CD4-positive, alpha-beta memory T cell (primary cell): ENCODE data around the gene NOVA1. TPM values are rescaled to one million over a fixed set of nuclear protein-coding genes. Genes with fewer than 3 reads are reported as not detected.

Experiments used
- CTCF ChIA-PET: fragments of 350-600 bp; sonication (Branson Sonifier 250); formaldehyde crosslinking; loops from one replicate; lab custom pipeline; 2021; ENCODE audit warnings: inconsistent platforms; ENCODE audit not compliant: partially characterized antibody; lab: Charles Lee
- POLR2A ChIA-PET: fragments of 350-600 bp; sonication (Branson Sonifier 250); formaldehyde crosslinking; loops from one replicate; lab custom pipeline; 2021; ENCODE audit not compliant: partially characterized antibody; lab: Charles Lee
- DNase-seq, 5 donors: peaks; one replicate each; pipeline versions ENCODE4 v3.0.0 to v3.0.0-alpha.2; 2020 to 2022; ENCODE audit warnings: mixed read lengths in 1 of 5
- H3K27ac ChIP-seq: one replicate; pipeline ENCODE4 v1.7.0; 2013; ENCODE audit warnings: low read depth, low read length
- H3K27me3 ChIP-seq: 2 replicates; pipeline ENCODE4 v1.7.0; 2013; ENCODE audit warnings: mild to moderate bottlenecking, low read length, moderate library complexity; ENCODE audit not compliant: insufficient read depth
- H3K36me3 ChIP-seq: 2 replicates; pipeline ENCODE4 v1.7.0; 2013; ENCODE audit warnings: mild to moderate bottlenecking, low read length, moderate library complexity; ENCODE audit not compliant: insufficient read depth
- H3K4me1 ChIP-seq: 2 replicates; pipeline ENCODE4 v1.7.0; 2013; ENCODE audit warnings: mild to moderate bottlenecking, low read length, moderate library complexity; ENCODE audit not compliant: insufficient read depth
- H3K4me3 ChIP-seq, 2 donors: one replicate each; pipeline ENCODE4 v1.7.0; 2013; ENCODE audit warnings: low read length in 2 of 2, mild to moderate bottlenecking in 1 of 2
- H3K9me3 ChIP-seq, 2 donors: one replicate each; pipeline ENCODE4 v1.7.0; 2013; ENCODE audit warnings: low read length in 2 of 2, control low read depth in 1 of 2; ENCODE audit not compliant: control insufficient read depth in 1 of 2
- H3K27ac Mint-ChIP-seq, 7 donors: one replicate each; pipeline ENCODE4 v1.8.0; 2020 to 2021; ENCODE audit warnings: mixed read lengths in 7 of 7, mild to moderate bottlenecking in 6 of 7, inconsistent platforms in 3 of 7, moderate library complexity in 3 of 7
- H3K27me3 Mint-ChIP-seq, 2 donors: one replicate each; pipeline ENCODE4 v1.8.0; 2020 to 2021; ENCODE audit warnings: mixed read lengths in 2 of 2
- H3K36me3 Mint-ChIP-seq, 2 donors: one replicate each; pipeline ENCODE4 v1.8.0; 2020 to 2021; ENCODE audit warnings: mixed read lengths in 2 of 2, inconsistent platforms in 1 of 2, mild to moderate bottlenecking in 1 of 2
- H3K4me1 Mint-ChIP-seq, 4 donors: one replicate each; pipeline ENCODE4 v1.8.0; 2020 to 2021; ENCODE audit warnings: mixed read lengths in 4 of 4, mild to moderate bottlenecking in 1 of 4
- H3K4me3 Mint-ChIP-seq, 8 donors: one replicate each; pipeline ENCODE4 v1.8.0; 2020 to 2021; ENCODE audit warnings: mixed read lengths in 8 of 8, mild to moderate bottlenecking in 7 of 8, moderate library complexity in 6 of 8, inconsistent platforms in 3 of 8
- H3K9me3 Mint-ChIP-seq, 8 donors: one replicate each; pipeline ENCODE4 v1.8.0; 2020 to 2021; ENCODE audit warnings: mixed read lengths in 8 of 8, mild to moderate bottlenecking in 5 of 8, inconsistent platforms in 3 of 8, moderate library complexity in 1 of 8
- intact Hi-C: fragments of 100-400 bp; cut with micrococcal nuclease; formaldehyde crosslinking; loops from one replicate; pipeline ENCODE4 v1.15.1; 2023
- polyA plus RNA-seq, 2 donors: library from polyadenylated mRNA; unstranded; fragments of 300-500 nt; fragmentation: Illumina TruSeq; gene quantifications; one replicate each; pipeline ENCODE4 v1.2.3, GENCODE V29; 2021
- total RNA-seq, 2 experiments: library from RNA; stranded (reverse); gene quantifications; one replicate each; pipeline ENCODE4 v1.2.3, GENCODE V29; 2021

The NOVA1 gene
- total and polyA plus RNA-seq, 4 experiments from 2014 or later, result not detected

DNA sequence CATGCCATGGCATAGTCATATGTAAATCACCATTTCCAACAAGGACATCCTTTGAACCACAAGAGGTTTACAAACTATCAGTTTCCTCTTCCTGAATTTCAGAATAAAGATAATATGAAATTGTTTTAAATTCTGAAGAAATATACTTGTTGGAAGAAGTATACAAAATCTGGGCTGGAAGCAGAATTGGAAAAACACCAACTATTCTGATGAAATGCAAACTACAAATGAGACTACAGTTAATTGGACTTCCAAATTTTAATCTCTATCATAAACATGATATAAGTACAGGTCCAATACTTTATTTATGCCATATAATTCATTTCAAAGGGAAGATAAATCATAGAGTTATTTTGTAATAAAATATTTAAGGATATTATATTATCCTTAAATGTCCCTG is 80.1 kb downstream of the NOVA1 start:
- intact Hi-C loops, result no loop called here
- CTCF ChIA-PET, result no interaction called here
- Mint-ChIP-seq H3K9me3 (peaks cover 0 to 16% (median 3%) of the 10 kb centered on the region in 8 donors), H3K27ac (no peak overlapping the region), H3K36me3 (no peaks in the 10 kb centered on the region), H3K4me1 (no peaks in the 10 kb centered on the region), H3K27me3 (no peaks in the 10 kb centered on the region), H3K4me3 (no peak overlapping the region)
- Histone ChIP-seq H3K27me3 (no peaks in the 10 kb centered on the region), H3K4me1 (no peaks in the 10 kb centered on the region), H3K27ac (no peak overlapping the region), H3K36me3 (no peaks in the 10 kb centered on the region), H3K9me3 (no peaks in the 10 kb centered on the region), H3K4me3 (no peak overlapping the region)
- no peak for DNase-seq
- POLR2A ChIA-PET, result no interaction called here

DNA sequence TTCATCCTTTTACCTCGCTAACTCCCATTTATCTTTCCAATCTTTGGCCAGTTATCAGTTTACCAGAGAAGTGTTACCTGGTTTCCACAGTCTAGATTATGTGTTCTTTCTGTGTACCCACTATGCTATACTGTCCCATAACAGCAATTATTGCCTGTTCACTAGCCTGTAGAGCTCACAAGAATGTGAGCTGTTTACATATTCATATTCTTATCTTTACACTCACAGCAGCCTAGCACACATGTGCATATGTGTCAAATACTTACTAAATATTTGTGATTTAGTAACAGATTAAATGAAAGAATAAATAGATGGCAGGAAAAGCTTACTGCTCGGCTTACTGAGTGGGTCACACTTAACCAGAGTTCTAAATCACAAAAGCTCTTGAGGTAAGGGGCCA is 97.8 kb downstream of the NOVA1 start:
- no peaks in the 10 kb centered on the region for H3K4me1 ChIP-seq
- Mint-ChIP-seq H3K27ac (no peak overlapping the region), H3K9me3 (peaks cover 0 to 23% (median 11%) of the 10 kb centered on the region in 8 donors), H3K36me3 (no peaks in the 10 kb centered on the region), H3K27me3 (no peaks in the 10 kb centered on the region), H3K4me3 (no peak overlapping the region), H3K4me1 (no peaks in the 10 kb centered on the region)
- ChIA-PET POLR2A (no interaction called here), CTCF (no interaction called here)
- no peak for DNase-seq
- peaks cover 0 to 3% of the 10 kb centered on the region in 2 donors for H3K9me3 ChIP-seq
- no peaks in the 10 kb centered on the region for H3K36me3 ChIP-seq
- intact Hi-C loops, result no loop called here
- no peak overlapping the region for H3K4me3 ChIP-seq
- no peak overlapping the region for H3K27ac ChIP-seq
- no peaks in the 10 kb centered on the region for H3K27me3 ChIP-seq

DNA sequence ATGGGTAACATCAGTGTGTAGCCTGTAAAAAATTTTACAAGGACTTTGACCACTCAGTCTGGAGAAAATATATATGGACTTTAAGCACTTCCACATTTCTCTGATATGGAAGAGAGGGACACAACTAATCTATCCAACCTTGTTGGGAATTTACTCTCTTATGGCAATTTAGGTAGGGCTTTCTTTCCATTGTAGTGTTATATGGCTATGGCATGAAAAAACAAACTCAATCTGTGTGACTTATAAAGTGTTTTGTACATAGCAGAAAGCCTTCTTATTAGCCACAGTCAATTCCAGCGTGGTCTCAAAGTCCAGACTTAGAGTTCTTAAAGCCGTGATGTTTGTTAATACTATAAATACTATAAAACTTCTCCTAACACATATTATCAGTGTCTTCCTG is 98.3 kb downstream of the NOVA1 start:
- intact Hi-C loops, result no loop called here
- ChIA-PET CTCF (no interaction called here), POLR2A (no interaction called here)
- H3K4me1 Mint-ChIP-seq, result no peaks in the 10 kb centered on the region
- no peak for DNase-seq
- Histone ChIP-seq H3K9me3 (peaks cover 0 to 3% of the 10 kb centered on the region in 2 donors), H3K4me1 (no peaks in the 10 kb centered on the region), H3K27me3 (no peaks in the 10 kb centered on the region), H3K4me3 (no peak overlapping the region), H3K27ac (no peak overlapping the region), H3K36me3 (no peaks in the 10 kb centered on the region)
- no peak overlapping the region for H3K4me3 Mint-ChIP-seq
- peaks cover 0 to 23% (median 9%) of the 10 kb centered on the region in 8 donors for H3K9me3 Mint-ChIP-seq
- H3K27ac Mint-ChIP-seq, result no peak overlapping the region
- no peaks in the 10 kb centered on the region for H3K36me3 Mint-ChIP-seq
- H3K27me3 Mint-ChIP-seq, result no peaks in the 10 kb centered on the region

DNA sequence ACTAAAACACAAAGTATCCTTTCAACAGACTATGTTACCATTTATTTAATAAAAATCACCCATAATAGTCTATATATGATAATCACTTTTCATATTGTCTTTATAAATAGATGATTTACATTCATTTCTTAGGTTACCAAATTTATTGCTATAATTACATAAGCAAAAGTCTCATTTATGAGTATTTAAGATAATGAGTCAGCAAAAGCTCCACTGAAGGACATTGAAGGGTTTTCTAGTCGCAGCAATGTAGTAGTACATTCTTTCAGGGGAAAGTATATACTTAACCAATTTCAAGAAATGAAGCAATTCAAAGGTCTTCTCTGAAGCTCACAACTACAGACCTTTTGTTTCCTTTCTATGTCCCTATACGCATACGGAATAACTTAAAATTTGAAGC is 110.9 kb downstream of the NOVA1 start:
- H3K27ac ChIP-seq, result no peak overlapping the region
- no peaks in the 10 kb centered on the region for H3K4me1 ChIP-seq
- Mint-ChIP-seq H3K9me3 (peaks cover 0 to 23% (median 17%) of the 10 kb centered on the region in 8 donors), H3K27ac (no peak overlapping the region), H3K27me3 (no peaks in the 10 kb centered on the region), H3K4me1 (no peaks in the 10 kb centered on the region), H3K4me3 (no peak overlapping the region), H3K36me3 (no peaks in the 10 kb centered on the region)
- DNase-seq, result no peak
- intact Hi-C loops, result no loop called here
- no peak overlapping the region for H3K4me3 ChIP-seq
- no peaks in the 10 kb centered on the region for H3K27me3 ChIP-seq
- ChIA-PET POLR2A (no interaction called here), CTCF (no interaction called here)
- no peaks in the 10 kb centered on the region for H3K9me3 ChIP-seq
- H3K36me3 ChIP-seq, result no peaks in the 10 kb centered on the region

GRCh38 chr14:26484562-26484961 is 113.3 kb downstream of the NOVA1 start:
- Histone ChIP-seq H3K4me1 (no peaks in the 10 kb centered on the region), H3K36me3 (no peaks in the 10 kb centered on the region), H3K9me3 (no peaks in the 10 kb centered on the region), H3K27me3 (no peaks in the 10 kb centered on the region), H3K27ac (no peak overlapping the region), H3K4me3 (no peak overlapping the region)
- Mint-ChIP-seq H3K27ac (peak overlapping the region in 1 of 7 donors; percentile 2), H3K4me3 (no peak overlapping the region), H3K36me3 (no peaks in the 10 kb centered on the region), H3K4me1 (no peaks in the 10 kb centered on the region), H3K27me3 (no peaks in the 10 kb centered on the region), H3K9me3 (peaks cover 0 to 28% (median 13%) of the 10 kb centered on the region in 8 donors)
- no peak for DNase-seq
- intact Hi-C loops, result no loop called here
- POLR2A ChIA-PET, result no interaction called here
- CTCF ChIA-PET, result no interaction called here

- no peaks in the 10 kb centered on the region for H3K27me3 Mint-ChIP-seq
- Histone ChIP-seq H3K27ac (no peak overlapping the region), H3K4me3 (no peak overlapping the region), H3K4me1 (no peaks in the 10 kb centered on the region), H3K27me3 (no peaks in the 10 kb centered on the region), H3K9me3 (no peaks in the 10 kb centered on the region), H3K36me3 (no peaks in the 10 kb centered on the region)
- H3K4me1 Mint-ChIP-seq, result no peaks in the 10 kb centered on the region
- H3K9me3 Mint-ChIP-seq, result peaks cover 0 to 21% (median 8%) of the 10 kb centered on the region in 8 donors
- no peak overlapping the region for H3K27ac Mint-ChIP-seq
- ChIA-PET POLR2A (no interaction called here), CTCF (no interaction called here)
- H3K36me3 Mint-ChIP-seq, result no peaks in the 10 kb centered on the region
- intact Hi-C loops, result no loop called here
- H3K4me3 Mint-ChIP-seq, result no peak overlapping the region
- no peak for DNase-seq
Observed at GRCh38 chr14:26478967-26479366, 118.9 kb downstream of the NOVA1 start.

GRCh38 chr14:26466862-26467261 is 131.0 kb downstream of the NOVA1 start:
- Histone ChIP-seq H3K27ac (no peak overlapping the region), H3K27me3 (no peaks in the 10 kb centered on the region), H3K36me3 (no peaks in the 10 kb centered on the region), H3K4me1 (no peaks in the 10 kb centered on the region), H3K4me3 (no peak overlapping the region), H3K9me3 (no peaks in the 10 kb centered on the region)
- ChIA-PET CTCF (no interaction called here), POLR2A (no interaction called here)
- Mint-ChIP-seq H3K36me3 (no peaks in the 10 kb centered on the region), H3K27ac (no peak overlapping the region), H3K9me3 (peaks cover 0 to 25% (median 18%) of the 10 kb centered on the region in 8 donors), H3K4me3 (no peak overlapping the region), H3K4me1 (no peaks in the 10 kb centered on the region), H3K27me3 (no peaks in the 10 kb centered on the region)
- DNase-seq, result no peak
- intact Hi-C loops, result no loop called here

GRCh38 chr14:26463136-26463535 is 134.7 kb downstream of the NOVA1 start:
- DNase-seq, result no peak
- Mint-ChIP-seq H3K9me3 (peaks cover 0 to 23% (median 16%) of the 10 kb centered on the region in 8 donors), H3K4me3 (no peak overlapping the region), H3K36me3 (no peaks in the 10 kb centered on the region), H3K27me3 (no peaks in the 10 kb centered on the region), H3K27ac (no peak overlapping the region), H3K4me1 (no peaks in the 10 kb centered on the region)
- Histone ChIP-seq H3K27me3 (no peaks in the 10 kb centered on the region), H3K4me3 (no peak overlapping the region), H3K36me3 (no peaks in the 10 kb centered on the region), H3K4me1 (no peaks in the 10 kb centered on the region), H3K9me3 (no peaks in the 10 kb centered on the region), H3K27ac (no peak overlapping the region)
- ChIA-PET POLR2A (no interaction called here), CTCF (no interaction called here)
- intact Hi-C loops, result no loop called here
